Heart right ventricle (tissue), 16 donors: ENCODE measurements around the gene UBA3. TPM values are rescaled to one million over a fixed set of nuclear protein-coding genes. Genes with fewer than 3 reads are reported as not detected.
A peak's percentile ranks its signal among the peaks of the same experiment; 100 is the strongest.

ENCODE experiments used
- ATAC-seq, 8 donors: fragments of 200-7000 bp; cut with Tn5 transposase; one replicate each; pipeline ENCODE4 v1.9.1; 2020; ENCODE audit warnings: mild to moderate bottlenecking in 8 of 8, moderate library complexity in 8 of 8, moderate number of reproducible peaks in 1 of 8
- DNase-seq, 2 donors: peaks; one replicate each; pipeline ENCODE4 v3.0.0-alpha.2; 2020
- H3K27ac ChIP-seq, 10 donors: fragments of 200-600 bp; sonication (generic) in 2 of 10; one replicate each; pipeline versions ENCODE4 v1.5.0 to v1.8.0; 2020 to 2022; ENCODE audit warnings: mild to moderate bottlenecking in 3 of 10
- H3K27me3 ChIP-seq, 7 donors: fragments of 200-600 bp; one replicate each; pipeline ENCODE4 v1.8.0; 2021 to 2022; ENCODE audit warnings: mild to moderate bottlenecking in 2 of 7
- H3K36me3 ChIP-seq, 9 donors: fragments of 200-600 bp; sonication (generic) in 1 of 9; one replicate each; pipeline versions ENCODE4 v1.5.0 to v1.8.0; 2020 to 2022; ENCODE audit warnings: mild to moderate bottlenecking in 2 of 9
- H3K4me1 ChIP-seq, 9 donors: fragments of 200-600 bp; sonication (generic) in 1 of 9; one replicate each; pipeline versions ENCODE4 v1.5.0 to v1.8.0; 2020 to 2022; ENCODE audit warnings: mild to moderate bottlenecking in 4 of 9
- H3K4me3 ChIP-seq, 10 donors: fragments of 200-600 bp; sonication (generic) in 2 of 10; one replicate each; pipeline versions ENCODE4 v1.5.0 to v1.8.0; 2020 to 2022; ENCODE audit warnings: mild to moderate bottlenecking in 7 of 10, moderate library complexity in 2 of 10
- H3K9me3 ChIP-seq, 11 donors: fragments of 200-600 bp in 10 of 11; sonication (generic) in 2 of 11; one replicate each; pipeline versions ENCODE4 v1.5.0 to v1.8.0; 2013 to 2022; ENCODE audit warnings: mild to moderate bottlenecking in 2 of 11, control low read depth in 1 of 11, moderate library complexity in 1 of 11
- CTCF ChIP-seq, 9 donors: fragments of 200-600 bp; sonication (generic) in 2 of 9; IDR thresholded peaks; one replicate each; pipeline versions ENCODE4 v1.5.0 to v1.8.0; 2021 to 2022; ENCODE audit warnings: antibody characterized with exemption in 9 of 9, mild to moderate bottlenecking in 5 of 9, moderate library complexity in 1 of 9
- WGBS, 2 donors: extraction: QIAGEN DNeasy Blood & Tissue Kit; methylation state at CpG; one replicate each; pipeline ENCODE4 v1.1.7; 2013; ENCODE audit warnings: inconsistent platforms in 1 of 2; 5-methylcytosine and 5-hydroxymethylcytosine counted together
- intact Hi-C, 10 donors: fragments of 100-400 bp; cut with DNase I; formaldehyde crosslinking; loops; one replicate each; pipeline versions ENCODE4 v1.11.1 to v1.14.2; 2022
- polyA plus RNA-seq, 2 donors: library from polyadenylated mRNA; stranded (reverse); fragments of 200-250 nt; gene quantifications; one replicate each; pipeline ENCODE4 v1.2.3, GENCODE V29; 2013
- total RNA-seq, 10 donors: library from RNA; stranded (reverse); fragmentation: NEBNext Ultra II Directional in 3 of 10; extraction: Animal tissue kit (Norgen Biotek cat#: 25700) in 3 of 10; gene quantifications; one replicate each; pipeline versions ENCODE4 v1.2.1 to v1.2.4, GENCODE V29; 2021 to 2023
- donor health status: Arrhythmogenic right ventricular cardiomyopathy.
- donor health status: ischemic (EF 13 %, LVEDD 7.1; RV severe dilation, severe dysfunction).
- donor health status: healthy with polysubstance abuse.
- donor health status: DM: no; HTN: yes; CAD: no.
- donor health status: DM: no; HTN: no; CAD: no.
- donor health status: ischemic (EF 25% LVEDD 6.9; RV normal size, moderate dysfunction).
- donor health status: ischemic (EF 25% LVEDD 5.7; RV mildly dilated, moderate dysfunction).
- donor health status: healthy.
- donor health status: DM: yes; HTN: yes; CAD: no.
- donor health status: Ischemic cardiomyopathy.
- donor health status: ischemic (EF 35%, LVEDD 5.7; RV mildly dilated, moderate dysfunction).
- donor health status: nonischemic (EF 11% LVEDD 7.7; RV severe dilation, severe dysfunction).
- donor health status: DM: yes; HTN: yes; CAD: no.
- donor health status: PGD.
- donor health status: ischemic (EF 29% LVEDD 5.4; RV normal size, mild dysfunction).
- donor health status: nonischemic (EF 23%, LVEDD 6.1; RV moderate dilation, normal function).

Gene UBA3
- total and polyA plus RNA-seq, 12 donors: 36.7 to 119 (median 86.5) TPM

GRCh38 chr3:69110941-69111546, 30.9 kb upstream of the UBA3 start:
- Histone ChIP-seq H3K27me3 (no peaks in the 10 kb centered on the region), H3K4me1 (peaks cover 0 to 56% (median 24%) of the 10 kb centered on the region in 9 donors), H3K9me3 (no peaks in the 10 kb centered on the region), H3K4me3 (no peak overlapping the region), H3K36me3 (peaks cover 0 to 19% (median under 1%) of the 10 kb centered on the region in 9 donors), H3K27ac (peak overlapping the region in 1 of 10 donors; percentile 26)
- ATAC-seq (no peak), DNase-seq (no peak)
- intact Hi-C loops: no loop called here
- WGBS, 2 donors: 61 to 67% methylated on average over 1 of the region's 1 CpG
- no peak for TF ChIP-seq CTCF (IDR thresholded peaks at IDR 0.05)

- WGBS, 2 donors: 80% methylated on average over 5 of the region's 5 CpGs
- Histone ChIP-seq H3K36me3 (peaks cover 0 to 41% (median 4%) of the 10 kb centered on the region in 9 donors), H3K4me1 (peaks cover 0 to 65% (median 38%) of the 10 kb centered on the region in 9 donors), H3K9me3 (no peaks in the 10 kb centered on the region), H3K27me3 (no peaks in the 10 kb centered on the region), H3K27ac (peak overlapping the region in 1 of 10 donors; percentile 4), H3K4me3 (no peak overlapping the region)
- ATAC-seq (no peak), DNase-seq (no peak)
- TF ChIP-seq CTCF (IDR thresholded peaks at IDR 0.05): no peak
- intact Hi-C loops: no loop called here
Observed at GRCh38 chr3:69108811-69109210, 28.6 kb upstream of the UBA3 start.

- H3K4me1 ChIP-seq: peaks cover 0 to 65% (median 35%) of the 10 kb centered on the region in 9 donors
- no peaks in the 10 kb centered on the region for H3K9me3 ChIP-seq
- no peak for ATAC-seq
- no peak overlapping the region for H3K4me3 ChIP-seq
- H3K27me3 ChIP-seq: no peaks in the 10 kb centered on the region
- intact Hi-C loops: no loop called here
- H3K36me3 ChIP-seq: peaks cover 0 to 51% (median 4%) of the 10 kb centered on the region in 9 donors
- peak overlapping the region in 1 of 10 donors; percentile 18 for H3K27ac ChIP-seq
- WGBS, 2 donors: 90 to 94% methylated on average over 5 of the region's 5 CpGs
- no peak for DNase-seq
- no peak for TF ChIP-seq CTCF (IDR thresholded peaks at IDR 0.05)
Observed at GRCh38 chr3:69107841-69108240, 27.7 kb upstream of the UBA3 start.

- 32 to 47% methylated on average over 3 of the region's 3 CpGs for WGBS, 2 donors
- ATAC-seq: no peak
- Histone ChIP-seq H3K4me1 (peaks cover 0 to 74% (median 40%) of the 10 kb centered on the region in 9 donors), H3K27ac (peak overlapping the region in 5 of 10 donors; percentile 6 to 68 (median 45)), H3K27me3 (no peaks in the 10 kb centered on the region), H3K9me3 (no peaks in the 10 kb centered on the region), H3K4me3 (no peak overlapping the region), H3K36me3 (peaks cover 0 to 76% (median 13%) of the 10 kb centered on the region in 9 donors)
- intact Hi-C loops: no loop called here
- no peak for TF ChIP-seq CTCF (IDR thresholded peaks at IDR 0.05)
- DNase-seq: no peak
Observed at GRCh38 chr3:69105320-69105719, 25.2 kb upstream of the UBA3 start.
